Measurements from ENCODE around the gene KIRREL3. TPM values are rescaled to one million over a fixed set of nuclear protein-coding genes. Genes with fewer than 3 reads are reported as not detected.

The KIRREL3 gene
- total RNA-seq, 1 donor from 2014 or later: 0.13 TPM

- DNase-seq (ENCODE audit: low spot score): no peak
- ATAC-seq: no peak
Measured at GRCh38 chr11:126800009-126800408, 200.6 kb downstream of the KIRREL3 start.

GRCh38 chr11:126797457-126798169, 203.0 kb downstream of the KIRREL3 start:
- DNase-seq (ENCODE audit: low spot score) (no peak), ATAC-seq (no peak)

GRCh38 chr11:126793596-126793995, 207.0 kb downstream of the KIRREL3 start:
- DNase-seq (ENCODE audit: low spot score) (no peak), ATAC-seq (no peak)

DNA sequence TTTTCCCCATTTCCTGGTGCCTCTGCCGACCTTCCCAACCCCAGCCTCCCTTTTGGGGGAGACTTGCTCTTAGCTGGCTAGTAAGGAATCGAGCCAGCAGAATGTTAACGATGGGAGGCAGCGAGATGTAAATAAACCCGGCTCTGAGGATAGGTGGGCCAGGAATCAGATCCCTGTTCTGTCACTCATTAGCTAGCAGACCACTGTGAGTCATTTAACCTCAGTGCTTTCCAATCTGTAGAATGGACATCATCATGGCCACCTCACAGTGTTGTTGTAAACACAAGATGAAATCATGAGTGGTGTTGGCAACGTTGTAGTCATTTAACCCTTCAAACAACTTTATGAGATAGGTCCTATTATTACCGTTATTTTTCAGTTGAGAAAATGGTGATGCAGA, 208.6 kb downstream of the KIRREL3 start:
- ATAC-seq (no peak), DNase-seq (ENCODE audit: low spot score) (no peak)

DNA sequence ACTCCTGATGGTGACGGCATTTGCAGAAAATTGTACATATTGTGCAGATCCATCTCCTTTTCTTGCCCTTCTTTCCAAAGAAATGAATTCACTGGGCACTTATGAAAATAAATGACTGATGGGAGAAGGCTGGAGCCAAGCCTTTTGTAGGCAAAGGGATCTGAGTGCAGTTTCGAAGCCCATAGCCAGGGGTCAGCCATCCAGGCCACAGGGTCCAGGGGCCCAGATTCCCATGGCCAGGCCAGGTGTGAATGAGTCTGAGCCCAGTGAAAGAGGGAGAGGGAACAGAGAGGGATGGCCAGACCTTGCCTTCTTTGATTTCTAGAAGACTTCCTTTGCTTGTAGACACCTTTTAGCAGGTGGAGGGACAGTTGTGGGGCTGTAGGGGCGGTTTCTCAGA, 209.1 kb downstream of the KIRREL3 start:
- ATAC-seq: no peak

DNA sequence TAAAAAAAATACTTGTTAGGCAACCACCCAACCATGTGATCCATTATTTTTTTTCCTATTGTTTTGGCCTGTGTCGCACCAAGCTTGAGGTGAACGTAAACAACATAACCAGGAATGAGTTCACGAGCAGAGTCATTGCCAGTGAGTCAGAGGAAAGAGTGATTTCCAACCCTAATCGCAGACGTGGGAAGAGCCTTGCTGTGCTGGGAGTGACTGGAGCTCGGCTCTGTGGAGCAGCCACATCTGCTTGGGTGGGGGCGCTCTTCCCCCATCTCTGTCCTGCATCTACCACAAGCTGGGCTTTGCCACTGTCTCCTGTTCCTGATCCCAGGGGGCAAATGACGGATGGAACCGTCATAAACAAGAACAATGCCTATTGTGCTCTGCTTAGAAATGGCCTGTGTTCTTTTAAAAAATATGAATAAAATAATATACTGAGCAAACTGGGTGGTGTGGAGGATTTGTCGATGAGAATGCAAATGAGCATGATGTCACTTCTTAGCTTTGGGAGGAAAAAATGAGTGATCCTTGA, 210.0 kb downstream of the KIRREL3 start:
- DNase-seq (ENCODE audit: low spot score) (no peak), ATAC-seq (no peak)

More for the DNA sequence above, 209.1 kb downstream of the KIRREL3 start:
- no peak for DNase-seq (ENCODE audit: low spot score)

DNA sequence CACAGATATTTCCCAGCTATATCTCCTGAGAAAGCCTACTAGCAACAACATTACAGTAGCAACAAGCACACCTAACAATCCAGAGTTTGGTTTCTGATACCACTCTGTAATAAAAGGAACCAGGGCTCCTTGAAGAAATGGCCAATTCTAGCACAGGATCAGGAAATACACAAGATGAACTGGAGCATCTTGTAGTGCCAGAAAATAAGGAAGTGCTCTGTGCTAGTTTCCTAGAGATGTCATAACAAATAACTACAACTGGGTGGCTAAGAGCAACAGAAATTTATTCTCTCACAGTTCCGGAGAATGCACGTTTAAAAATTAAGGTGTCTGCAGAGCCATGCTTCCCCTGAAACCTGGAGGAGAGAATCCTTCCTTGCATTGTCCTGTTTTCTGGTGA, 217.8 kb downstream of the KIRREL3 start:
- DNase-seq (ENCODE audit: low spot score): no peak
- ATAC-seq: no peak

DNA sequence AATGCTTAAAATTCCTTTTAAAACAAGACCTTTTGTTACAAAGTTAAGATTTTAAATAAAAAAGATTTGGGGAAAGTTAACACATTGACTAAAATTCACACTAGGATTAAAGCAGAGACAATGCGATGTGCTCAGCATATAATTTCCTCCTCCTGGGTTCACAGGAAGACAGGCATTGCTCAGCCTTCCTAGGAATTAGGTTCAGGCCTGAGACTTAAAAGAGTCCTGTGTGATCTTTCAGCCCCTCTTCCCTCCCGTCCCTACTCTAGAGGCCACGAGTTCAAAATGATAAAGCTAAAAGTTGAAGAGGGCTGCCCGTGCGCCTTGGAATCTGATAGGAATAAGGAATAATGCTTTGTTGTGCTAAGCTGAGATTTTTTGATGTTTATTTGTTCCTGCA, 218.6 kb downstream of the KIRREL3 start:
- ATAC-seq: no peak
- no peak for DNase-seq (ENCODE audit: low spot score)

DNA sequence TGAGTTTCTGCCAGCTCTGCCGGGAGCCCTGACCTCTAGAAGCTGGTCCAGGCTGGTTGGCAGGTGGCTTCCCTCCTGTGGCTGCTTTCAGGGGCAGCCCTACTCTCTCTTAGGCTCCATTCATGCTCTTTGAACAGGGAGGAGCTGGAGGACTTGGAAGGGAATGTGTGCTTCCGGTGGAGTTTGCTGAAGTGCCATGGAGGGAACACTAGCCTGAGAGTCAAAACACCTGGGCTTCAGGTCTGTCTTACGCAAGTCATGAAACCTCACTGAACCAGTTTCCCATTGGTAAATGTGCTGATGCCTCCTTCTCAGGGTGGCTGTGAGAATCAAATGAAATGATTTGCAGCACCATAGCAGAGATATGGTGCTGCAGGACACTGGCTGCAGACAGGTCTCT, 224.5 kb downstream of the KIRREL3 start:
- ATAC-seq (no peak), DNase-seq (ENCODE audit: low spot score) (no peak)

DNA sequence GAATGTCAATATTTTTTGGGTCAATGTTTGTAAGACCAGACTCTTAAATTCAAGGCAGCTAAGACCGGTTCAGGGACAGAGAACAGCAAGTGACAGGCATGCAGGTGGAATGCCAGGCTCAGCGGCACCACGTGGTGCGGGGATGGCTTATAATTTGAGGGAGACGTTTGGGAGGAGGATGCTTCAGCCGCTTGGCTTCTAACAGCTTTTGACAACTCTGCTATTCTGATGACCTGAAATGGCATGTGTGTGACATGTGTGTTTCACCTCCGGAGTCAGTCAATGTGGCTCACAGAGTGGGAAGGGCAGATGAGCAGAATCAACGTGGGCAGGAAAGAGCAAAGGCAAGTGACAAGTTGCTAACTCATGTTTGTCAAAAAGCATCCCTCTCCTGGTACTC, 228.3 kb downstream of the KIRREL3 start:
- DNase-seq (ENCODE audit: low spot score) (no peak), ATAC-seq (no peak)

DNA sequence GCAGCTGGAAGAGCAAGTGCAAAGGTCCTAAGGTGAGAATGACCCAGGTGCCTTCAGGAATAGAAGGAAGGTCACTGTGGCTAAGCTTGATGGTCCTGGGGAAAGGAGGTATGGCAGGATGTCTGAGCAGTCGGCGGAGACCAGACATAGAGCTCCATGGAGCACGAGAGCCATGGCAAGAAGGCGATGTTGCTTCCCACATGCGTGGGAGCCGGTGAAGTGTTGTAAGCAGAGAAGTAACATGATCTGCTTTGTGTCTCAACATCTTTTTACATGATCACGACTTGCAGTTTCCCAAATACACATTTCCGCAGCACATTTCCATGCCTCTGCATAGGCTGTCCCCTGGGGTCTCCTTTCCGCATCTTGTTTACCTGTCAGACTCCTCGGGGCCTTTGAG, 231.9 kb downstream of the KIRREL3 start:
- no peak for DNase-seq (ENCODE audit: low spot score)
- ATAC-seq: no peak

DNA sequence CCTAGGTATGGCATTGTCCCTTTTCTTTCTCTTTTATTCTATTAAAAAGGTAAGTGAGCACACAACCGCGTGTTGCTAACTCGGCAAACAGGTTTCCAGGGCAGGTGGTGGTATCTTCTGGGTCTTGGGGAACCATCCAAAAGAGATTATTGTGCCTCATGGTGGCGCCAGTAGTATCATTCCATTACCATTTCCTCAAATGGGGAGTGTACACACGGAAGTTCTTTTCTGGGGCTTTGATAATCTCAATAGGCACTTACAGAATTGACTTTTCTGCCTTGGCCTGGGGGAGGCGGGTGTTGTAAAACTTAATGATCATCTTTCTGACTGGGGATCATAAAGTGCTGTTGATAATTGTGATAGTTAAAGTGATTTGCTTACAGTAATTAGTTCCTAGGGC, 234.1 kb downstream of the KIRREL3 start:
- ATAC-seq (no peak), DNase-seq (ENCODE audit: low spot score) (no peak)

- DNase-seq (ENCODE audit: low spot score) (no peak), ATAC-seq (no peak)
Measured at GRCh38 chr11:126765196-126765595, 235.4 kb downstream of the KIRREL3 start.

DNA sequence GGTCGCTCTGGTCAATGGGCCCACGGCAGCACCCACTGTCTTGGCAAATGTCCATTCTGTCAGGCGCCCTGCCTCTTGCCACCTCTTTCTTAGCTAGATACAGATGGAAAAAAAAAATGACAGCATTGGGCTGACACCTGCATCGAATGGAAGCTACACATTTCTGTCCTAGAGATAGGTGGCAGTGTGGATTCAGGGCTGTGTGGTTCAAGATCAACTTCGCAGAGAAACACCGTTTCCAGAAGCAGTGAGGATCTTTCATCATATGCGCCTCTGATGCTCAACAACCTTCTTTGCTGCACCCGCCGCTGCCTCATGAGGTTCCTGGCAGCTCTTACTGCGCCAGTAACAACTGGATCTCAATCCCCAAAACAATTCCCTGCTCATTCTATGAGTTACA, 236.3 kb downstream of the KIRREL3 start:
- ATAC-seq (no peak), DNase-seq (ENCODE audit: low spot score) (no peak)

- ATAC-seq: no peak
Measured at GRCh38 chr11:126756855-126757254, 243.7 kb downstream of the KIRREL3 start.

DNA sequence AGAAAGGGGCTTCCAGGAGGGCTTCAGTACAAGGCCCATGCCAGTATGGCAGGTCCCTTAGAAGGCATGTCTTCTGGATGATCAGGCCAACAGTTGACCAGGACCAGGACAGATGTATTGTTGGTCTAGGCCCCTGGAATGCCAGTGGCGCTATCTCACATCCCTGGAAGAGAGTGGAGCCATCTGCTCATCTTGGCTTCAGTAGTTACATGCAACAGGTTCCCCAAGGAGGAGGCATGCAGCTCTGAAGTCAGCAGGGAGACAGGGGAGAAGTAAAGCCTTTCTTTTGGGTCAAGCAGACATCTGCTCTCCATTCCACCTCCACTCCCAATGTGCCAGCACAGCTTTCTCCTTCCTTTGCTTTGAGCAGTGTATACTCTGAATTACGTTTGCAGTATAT, 244.1 kb downstream of the KIRREL3 start:
- no peak for ATAC-seq
- DNase-seq (ENCODE audit: low spot score): no peak

More at GRCh38 chr11:126756855-126757254, 243.7 kb downstream of the KIRREL3 start:
- DNase-seq (ENCODE audit: low spot score): no peak

- no peak for ATAC-seq
- DNase-seq (ENCODE audit: low spot score): no peak
Measured at GRCh38 chr11:126755526-126755925, 245.0 kb downstream of the KIRREL3 start.

- ATAC-seq (no peak), DNase-seq (ENCODE audit: low spot score) (no peak)
Measured at GRCh38 chr11:126754591-126755426, 245.8 kb downstream of the KIRREL3 start.

GRCh38 chr11:126753990-126754389, 246.6 kb downstream of the KIRREL3 start:
- DNase-seq (ENCODE audit: low spot score) (no peak), ATAC-seq (no peak)

- no peak for DNase-seq (ENCODE audit: low spot score)
- no peak for ATAC-seq
Measured at GRCh38 chr11:126751242-126751641, 249.3 kb downstream of the KIRREL3 start.

- no peak for ATAC-seq
- no peak for DNase-seq (ENCODE audit: low spot score)
Measured at GRCh38 chr11:126748793-126749192, 251.8 kb downstream of the KIRREL3 start.
